ENCODE data around the gene LYRM1.

DNA sequence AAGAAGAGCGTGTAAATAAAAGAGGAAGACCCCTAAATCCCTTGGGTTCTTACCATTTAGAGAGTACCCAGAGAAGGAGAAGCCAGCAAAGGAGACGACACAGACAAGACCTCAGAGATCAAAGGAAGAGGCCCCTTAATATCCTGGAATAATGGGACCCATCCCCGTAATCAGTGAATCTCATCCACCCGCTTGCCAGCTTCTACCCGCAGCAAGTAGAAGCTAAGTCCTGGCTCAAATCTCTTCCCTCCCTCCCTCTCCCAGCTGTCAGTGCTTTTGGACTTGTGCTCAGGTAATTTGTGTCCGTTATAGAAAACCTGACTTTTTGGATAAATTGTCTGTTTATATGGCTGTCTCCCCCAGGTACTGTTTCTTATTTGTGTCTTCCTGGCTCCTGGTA, 1.9 kb downstream of the LYRM1 start:
- TF ChIP-seq CTCF (IDR thresholded peaks at IDR 0.05) (no peak), POLR2A (IDR thresholded peaks at IDR 0.05) (no peak), EP300 (IDR thresholded peaks at IDR 0.05) (no peak), POLR2AphosphoS5 (IDR thresholded peaks at IDR 0.05) (no peak)
